Erythroblast (primary cell): ENCODE measurements around the gene PRDM15.

Experiments used
- GATA1 ChIP-seq: IDR thresholded peaks from 2 replicates; pipeline ENCODE4 v1.6.1; 2011; ENCODE audit warnings: low read depth, mild to moderate bottlenecking, control low read depth, low read length, moderate library complexity
- POLR2A ChIP-seq: IDR thresholded peaks from 2 replicates; pipeline ENCODE4 v1.6.1; 2011; ENCODE audit warnings: mild to moderate bottlenecking, low read length

- TF ChIP-seq POLR2A (no peak), GATA1 (no peak)
Measured at GRCh38 chr21:41770901-41771624, 108.1 kb downstream of the PRDM15 start.
